T1000 (cell line): Measurements from ENCODE around the gene LRP8.

Experiments used
- DNase-seq: peaks from one replicate; lab custom pipeline; 2025; ENCODE audit warnings: mixed read lengths; lab: John Stamatoyannopoulos, UW

Gene LRP8

GRCh38 chr1:53323316-53323715, 4.6 kb downstream of the LRP8 start:
- no peak for DNase-seq

DNA sequence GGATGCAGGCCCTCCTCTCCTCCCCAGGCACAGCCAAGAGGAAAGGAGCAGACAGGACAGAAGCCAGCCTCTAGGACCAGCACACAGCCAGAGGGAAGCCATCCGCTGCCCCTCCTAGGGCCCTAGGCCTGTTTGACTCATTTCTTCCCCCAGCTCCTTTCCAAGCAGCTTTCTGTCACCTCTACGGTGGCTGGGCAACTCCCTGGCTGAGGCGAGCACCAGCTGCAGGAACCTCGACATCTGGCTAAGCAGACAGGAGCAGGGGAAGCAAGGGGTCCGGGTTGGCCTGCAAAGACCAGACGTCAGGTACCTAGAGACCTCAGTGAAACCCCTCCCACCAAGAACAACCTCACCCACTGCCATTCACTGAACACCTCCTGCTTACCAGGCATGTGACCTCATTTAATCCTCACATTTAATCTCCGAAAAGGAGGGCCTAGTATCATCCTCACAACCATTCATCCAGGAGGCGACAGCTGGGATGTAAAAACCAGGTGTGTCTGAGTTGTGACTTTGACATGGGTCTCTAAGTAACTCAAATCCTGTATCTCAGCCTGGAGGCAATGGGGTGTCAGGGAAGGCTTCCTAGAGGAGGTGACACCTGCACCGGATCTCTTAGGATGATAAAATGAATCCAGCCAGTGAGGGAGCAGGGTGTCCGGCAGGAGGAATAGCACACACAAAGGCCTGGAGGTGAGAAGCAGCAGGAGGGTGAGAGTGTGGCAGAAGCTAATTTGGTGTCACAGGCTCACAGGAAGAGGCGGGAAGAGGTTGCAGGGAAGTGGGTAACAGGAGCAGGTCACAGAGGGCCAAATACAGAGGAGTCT, 5.9 kb downstream of the LRP8 start:
- DNase-seq: no peak

DNA sequence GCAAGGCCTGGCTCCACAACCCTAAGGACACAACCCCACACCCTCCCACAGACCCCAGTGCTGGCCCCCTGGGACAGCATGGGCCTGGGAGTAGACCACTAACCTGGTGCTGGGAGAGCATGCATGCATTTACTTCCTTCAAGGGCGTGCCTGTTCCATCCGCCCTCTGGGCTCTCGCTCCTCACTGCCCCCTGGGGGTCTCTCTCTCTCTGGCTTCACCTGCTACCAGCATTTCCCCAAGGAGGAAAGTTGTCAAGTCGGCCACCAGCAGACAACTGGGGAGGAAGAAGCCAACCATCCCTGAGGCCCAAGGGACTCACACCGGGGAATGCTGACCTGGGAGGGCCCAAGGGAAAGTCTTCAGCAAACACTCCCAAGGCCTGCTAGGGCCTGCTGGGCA, 6.5 kb downstream of the LRP8 start:
- DNase-seq: no peak

DNA sequence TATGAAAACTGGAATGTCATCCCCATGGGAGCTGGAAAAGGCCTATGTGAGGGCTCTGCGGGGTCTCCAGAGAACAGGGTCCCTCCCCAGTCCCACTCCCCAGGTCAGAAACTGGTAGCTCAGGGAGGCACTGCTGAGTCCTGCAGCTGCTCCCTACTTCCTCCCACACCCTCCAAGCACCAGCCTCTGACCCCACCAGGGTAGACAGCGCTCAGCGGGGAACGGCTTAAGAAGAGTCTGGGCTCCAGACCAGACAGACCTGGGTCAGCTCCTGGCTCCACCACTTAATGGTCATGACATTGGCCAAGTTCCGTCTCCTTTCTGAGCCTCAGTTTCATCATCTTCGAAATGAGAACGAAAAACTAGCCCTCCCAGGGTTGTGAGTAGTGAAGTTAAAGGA, 7.2 kb downstream of the LRP8 start:
- DNase-seq: no peak

- DNase-seq: no peak
These were observed 8.4 kb downstream of the LRP8 start for GRCh38 chr1:53319296-53320101.

- DNase-seq: no peak
These were observed 10.0 kb downstream of the LRP8 start for GRCh38 chr1:53317646-53318539.

- no peak for DNase-seq
These were observed 10.9 kb downstream of the LRP8 start for GRCh38 chr1:53316766-53317581.

DNA sequence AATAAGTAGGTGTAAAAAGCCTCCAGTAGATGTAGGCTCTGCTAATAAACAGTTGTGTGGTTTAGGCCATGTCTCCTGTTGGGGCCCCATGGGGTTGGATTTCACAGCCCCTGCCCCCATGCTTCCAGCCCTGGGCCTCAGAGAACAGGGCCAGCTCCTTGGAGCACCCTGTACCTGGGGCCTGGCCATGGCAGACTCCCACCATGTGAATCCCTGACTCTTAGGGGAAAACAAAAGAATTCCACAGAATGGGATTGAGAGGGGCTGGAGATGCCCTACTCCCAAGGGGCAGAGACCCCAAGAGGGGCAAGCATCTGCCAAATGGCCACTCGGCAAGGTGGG, 11.5 kb downstream of the LRP8 start:
- DNase-seq: no peak

GRCh38 chr1:53315456-53316423, 12.1 kb downstream of the LRP8 start:
- no peak for DNase-seq

DNA sequence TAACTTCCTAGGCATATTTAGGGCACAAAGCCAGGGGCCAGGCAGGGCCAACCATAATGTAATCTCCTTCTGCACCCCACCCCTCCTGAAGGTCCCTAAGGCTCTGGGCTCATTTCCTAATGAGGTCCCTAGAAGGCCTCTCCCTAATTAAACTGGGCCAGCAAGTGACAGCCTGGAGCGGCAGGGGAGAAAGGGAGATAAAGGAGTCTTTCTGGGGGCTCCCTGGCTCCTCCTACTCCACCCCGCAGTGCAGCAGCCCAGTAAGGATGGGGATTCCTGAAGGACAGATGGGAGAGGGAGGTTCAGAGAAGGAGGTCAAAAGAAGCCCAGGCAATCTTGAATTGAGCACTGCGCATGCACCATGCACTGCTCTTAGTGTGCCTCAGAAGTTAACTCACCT, 12.8 kb downstream of the LRP8 start:
- DNase-seq: no peak

GRCh38 chr1:53314606-53315005, 13.3 kb downstream of the LRP8 start:
- DNase-seq: no peak

DNA sequence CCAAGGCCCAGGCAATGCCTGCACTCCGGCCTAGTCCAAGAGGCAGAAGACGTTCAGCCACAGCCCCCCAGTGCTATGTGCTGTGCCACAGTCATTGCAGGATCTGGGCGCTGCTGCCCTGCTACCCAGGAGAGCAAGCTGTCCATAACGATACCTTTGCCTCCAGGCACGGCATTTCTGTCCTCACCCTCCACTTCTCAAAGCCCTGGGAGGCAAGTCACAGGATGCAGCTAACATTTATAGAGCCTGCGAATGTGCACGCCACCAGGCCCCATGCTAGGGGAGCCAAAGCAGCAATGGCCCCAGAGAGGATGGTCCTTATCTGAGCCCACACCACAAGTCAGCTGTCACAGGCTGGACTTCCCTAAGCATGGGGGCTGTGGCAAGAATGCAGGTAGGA, 13.8 kb downstream of the LRP8 start:
- no peak for DNase-seq

DNA sequence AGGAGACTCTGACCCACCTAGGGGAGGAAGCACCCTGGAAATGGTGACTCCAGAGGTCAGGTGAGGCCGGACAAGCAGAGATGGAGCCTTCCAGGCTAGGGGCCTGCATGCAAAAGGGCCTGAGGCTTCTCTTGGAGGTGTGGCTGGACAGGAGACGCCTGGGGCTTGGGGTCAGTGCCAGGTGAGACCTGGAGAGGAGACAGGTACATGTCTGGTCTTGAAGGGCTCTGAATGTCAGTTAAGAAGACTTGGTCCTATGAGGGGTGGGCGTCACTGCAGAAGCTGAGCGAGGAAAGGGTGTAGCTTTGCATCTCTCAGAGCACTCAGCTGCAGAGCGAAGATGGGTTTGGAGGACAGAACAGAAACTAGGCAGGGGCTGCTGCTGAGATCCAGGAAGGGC, 14.3 kb downstream of the LRP8 start:
- DNase-seq: no peak

DNA sequence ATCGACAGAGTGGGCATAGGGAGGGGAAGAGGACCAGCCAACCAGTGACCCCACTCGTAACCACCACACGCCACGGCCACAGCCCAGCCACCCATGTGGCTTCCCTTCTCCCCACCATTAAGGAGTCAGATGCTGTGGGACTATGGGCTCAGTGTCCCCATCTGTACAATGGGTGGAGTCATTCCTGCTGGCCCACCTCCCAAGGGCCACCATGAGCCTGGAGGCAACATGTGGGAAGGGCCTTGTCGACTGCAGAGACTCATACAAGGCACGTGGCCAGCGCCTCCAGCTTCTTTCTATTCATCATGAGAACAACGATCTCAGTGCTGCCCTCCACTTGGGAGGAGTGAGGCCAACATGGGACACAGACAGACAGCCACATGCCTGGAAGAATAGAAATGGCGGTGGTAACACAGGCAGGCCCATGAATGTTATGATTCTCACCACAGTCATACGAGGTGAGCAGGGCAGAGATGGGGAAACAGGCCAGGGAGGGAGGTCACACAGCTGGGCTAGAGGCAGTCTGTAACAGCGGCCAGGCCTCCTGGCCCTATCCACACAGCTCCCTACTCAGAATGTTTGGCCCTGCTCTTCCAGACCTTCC, 16.1 kb downstream of the LRP8 start:
- no peak for DNase-seq

GRCh38 chr1:53310847-53311681, 16.8 kb downstream of the LRP8 start:
- DNase-seq: no peak

DNA sequence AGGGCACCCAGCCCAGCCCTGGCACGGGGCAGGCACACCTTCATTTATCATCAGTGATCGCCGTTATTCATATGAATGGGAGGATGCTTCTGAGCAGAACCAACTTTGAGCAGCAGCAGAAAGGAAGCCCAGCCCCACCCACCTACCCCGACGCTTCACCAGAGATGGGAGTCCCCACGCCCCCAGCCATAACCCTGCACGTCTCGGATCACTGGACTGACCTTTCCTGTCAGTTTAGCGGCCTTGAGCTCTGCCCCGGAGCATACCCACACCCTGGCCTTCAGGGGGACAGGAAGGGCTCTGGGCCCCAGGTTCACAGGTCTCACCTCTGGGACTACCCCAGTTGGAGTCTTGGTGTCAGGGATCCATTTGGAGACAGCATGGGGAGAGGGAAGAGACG, 18.1 kb downstream of the LRP8 start:
- DNase-seq: no peak

GRCh38 chr1:53308506-53308905, 19.4 kb downstream of the LRP8 start:
- no peak for DNase-seq

GRCh38 chr1:53307037-53307436, 20.8 kb downstream of the LRP8 start:
- no peak for DNase-seq

GRCh38 chr1:53306168-53306567, 21.7 kb downstream of the LRP8 start:
- DNase-seq: no peak
